Suppressor macrophage treated with lipopolysaccharide for 4 hours (primary cell): ENCODE measurements around the gene ALOX15B.
A peak's percentile ranks its signal among the peaks of the same experiment; 100 is the strongest.
"Not testable (repeated sequence)": the region's sequence is repeated elsewhere in the genome, so short reads cannot be mapped to it uniquely, and the experiment has no call there.

Source experiments
- DNase-seq: peaks from one replicate; pipeline ENCODE4 v3.0.0-alpha.2; 2020

Gene ALOX15B

DNA sequence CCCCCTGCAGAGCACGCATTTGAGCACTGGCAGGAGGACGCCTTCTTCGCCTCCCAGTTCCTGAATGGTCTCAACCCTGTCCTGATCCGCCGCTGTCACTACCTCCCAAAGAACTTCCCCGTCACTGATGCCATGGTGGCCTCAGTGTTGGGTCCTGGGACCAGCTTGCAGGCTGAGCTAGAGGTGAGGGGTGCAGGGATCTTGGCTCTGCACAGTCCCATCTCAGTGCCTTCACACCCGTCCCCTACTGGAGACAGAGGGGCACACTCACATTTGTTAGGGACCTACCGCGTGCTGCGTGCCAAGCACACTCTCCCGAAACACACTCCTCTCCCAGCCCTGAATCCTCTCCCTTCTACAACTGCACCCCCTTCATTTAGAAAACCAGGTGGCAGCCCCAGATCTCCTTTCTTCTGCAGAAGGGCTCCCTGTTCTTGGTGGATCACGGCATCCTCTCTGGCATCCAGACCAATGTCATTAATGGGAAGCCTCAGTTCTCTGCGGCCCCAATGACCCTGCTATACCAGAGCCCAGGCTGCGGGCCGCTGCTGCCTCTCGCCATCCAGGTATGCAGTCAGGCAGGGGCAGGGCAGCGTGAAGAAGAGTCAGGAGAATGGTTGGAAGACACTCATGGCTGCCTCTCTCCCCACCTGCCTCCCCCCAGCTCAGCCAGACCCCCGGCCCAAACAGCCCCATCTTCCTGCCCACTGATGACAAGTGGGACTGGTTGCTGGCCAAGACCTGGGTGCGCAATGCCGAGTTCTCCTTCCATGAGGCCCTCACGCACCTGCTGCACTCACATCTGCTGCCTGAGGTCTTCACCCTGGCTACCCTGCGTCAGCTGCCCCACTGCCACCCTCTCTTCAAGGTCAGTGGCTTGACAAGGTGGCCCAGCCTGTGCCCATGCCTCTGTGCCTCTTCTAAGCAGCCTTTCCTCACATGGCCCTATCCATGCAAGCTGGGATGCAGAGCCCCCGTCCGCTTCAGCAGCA, 6.3 kb downstream of the ALOX15B start:
- no peak for DNase-seq

DNA sequence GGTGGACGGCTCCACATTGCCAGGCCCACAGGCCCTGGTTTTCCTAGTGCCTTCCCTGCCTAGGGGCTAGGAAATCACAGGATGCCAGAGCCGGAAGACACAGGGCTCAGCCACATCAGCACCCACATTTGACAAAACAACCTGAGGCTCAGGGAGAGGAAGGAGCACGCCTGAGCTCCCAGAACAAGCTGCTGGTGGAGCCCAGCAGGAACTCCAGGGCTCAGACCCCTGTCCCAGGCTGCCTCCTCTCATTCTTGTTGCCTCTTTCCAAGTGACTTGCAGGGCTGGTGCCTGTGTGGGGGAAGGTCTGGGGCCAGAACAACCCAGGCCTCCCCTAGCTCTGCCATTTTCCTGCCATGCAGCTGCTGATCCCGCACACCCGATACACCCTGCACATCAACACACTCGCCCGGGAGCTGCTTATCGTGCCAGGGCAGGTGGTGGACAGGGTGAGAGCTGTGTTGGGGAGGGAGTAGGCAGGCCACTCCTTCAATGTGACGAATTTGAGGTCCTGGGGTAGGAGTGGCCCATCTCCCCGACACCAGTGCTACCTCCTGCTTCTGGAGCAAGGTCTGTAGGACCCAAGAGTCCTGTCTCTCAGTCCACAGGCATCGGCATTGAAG, 7.6 kb downstream of the ALOX15B start:
- no peak for DNase-seq

DNA sequence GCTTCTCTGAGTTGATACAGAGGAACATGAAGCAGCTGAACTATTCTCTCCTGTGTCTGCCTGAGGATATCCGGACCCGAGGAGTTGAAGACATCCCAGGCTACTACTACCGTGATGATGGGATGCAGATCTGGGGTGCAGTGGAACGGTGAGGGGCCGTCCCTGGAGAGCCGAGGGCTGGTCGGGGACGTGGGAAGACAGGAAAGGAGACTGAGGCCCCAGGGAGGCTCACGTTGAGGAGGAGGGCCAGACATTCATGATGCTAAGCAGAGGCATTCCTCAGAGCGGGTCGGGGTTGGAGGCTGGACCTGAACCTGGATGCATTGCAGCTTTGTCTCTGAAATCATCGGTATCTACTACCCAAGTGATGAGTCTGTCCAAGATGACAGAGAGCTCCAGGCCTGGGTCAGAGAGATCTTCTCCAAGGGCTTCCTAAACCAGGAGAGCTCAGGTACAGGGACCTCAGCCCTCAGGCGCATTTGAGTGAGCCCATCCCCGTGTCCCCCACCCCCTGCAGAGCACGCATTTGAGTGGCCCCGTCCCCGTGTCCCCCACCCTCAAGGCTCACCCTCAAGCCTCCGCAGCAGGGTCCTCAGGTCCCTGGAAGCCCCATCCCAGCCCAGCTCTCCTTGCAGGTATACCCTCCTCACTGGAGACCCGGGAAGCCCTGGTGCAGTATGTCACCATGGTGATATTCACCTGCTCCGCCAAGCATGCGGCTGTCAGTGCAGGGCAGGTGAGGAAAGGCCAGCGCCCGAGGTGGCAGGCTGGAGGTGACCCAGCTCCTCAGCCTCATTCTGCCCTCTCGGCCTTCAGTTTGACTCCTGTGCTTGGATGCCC, 8.3 kb downstream of the ALOX15B start:
- no peak for DNase-seq

DNA sequence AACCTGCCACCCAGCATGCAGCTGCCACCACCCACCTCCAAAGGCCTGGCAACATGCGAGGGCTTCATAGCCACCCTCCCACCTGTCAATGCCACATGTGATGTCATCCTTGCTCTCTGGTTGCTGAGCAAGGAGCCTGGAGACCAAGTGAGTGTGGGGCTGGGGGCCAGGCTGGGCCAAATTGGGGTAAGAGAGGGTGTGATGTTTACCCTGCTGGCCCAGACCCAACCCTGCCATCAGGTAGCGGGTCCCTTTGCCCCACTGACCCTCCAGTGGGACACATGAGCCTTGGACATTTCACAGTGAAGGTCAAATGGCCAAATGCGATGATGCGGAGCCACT, 8.9 kb downstream of the ALOX15B start:
- DNase-seq: no peak

DNA sequence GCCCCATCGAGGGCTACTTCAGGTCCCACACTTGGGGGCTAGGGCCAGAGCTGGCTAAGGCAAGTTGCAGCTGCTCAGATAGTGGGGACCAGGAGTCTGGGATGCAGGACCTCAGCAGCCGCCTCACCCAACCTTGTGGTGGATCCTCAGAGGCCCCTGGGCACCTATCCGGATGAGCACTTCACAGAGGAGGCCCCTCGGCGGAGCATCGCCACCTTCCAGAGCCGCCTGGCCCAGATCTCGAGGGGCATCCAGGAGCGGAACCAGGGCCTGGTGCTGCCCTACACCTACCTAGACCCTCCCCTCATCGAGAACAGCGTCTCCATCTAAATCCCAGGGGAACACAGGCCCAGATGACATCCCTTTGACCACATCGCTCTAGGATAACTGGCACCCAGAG, 9.4 kb downstream of the ALOX15B start:
- no peak for DNase-seq

DNA sequence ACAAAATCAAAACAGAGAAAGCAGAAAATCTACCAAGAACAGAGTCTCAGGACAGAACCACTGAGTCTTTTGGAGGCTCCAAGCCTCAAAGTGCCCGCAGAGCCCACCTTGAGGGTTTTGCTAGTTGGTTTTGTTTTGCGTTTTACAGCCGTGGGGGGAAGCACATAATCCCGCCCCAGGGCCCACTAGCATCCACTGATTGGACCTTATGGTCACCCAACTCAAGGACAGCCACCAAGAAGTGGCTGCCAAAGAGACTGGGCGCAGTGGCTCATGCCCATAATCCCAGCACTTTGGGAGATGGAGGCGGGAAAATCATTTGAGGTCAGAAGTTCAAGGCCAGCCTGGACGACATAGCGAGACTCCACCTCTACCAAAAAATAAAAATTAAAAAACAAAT, 9.9 kb downstream of the ALOX15B start:
- DNase-seq: no peak

DNA sequence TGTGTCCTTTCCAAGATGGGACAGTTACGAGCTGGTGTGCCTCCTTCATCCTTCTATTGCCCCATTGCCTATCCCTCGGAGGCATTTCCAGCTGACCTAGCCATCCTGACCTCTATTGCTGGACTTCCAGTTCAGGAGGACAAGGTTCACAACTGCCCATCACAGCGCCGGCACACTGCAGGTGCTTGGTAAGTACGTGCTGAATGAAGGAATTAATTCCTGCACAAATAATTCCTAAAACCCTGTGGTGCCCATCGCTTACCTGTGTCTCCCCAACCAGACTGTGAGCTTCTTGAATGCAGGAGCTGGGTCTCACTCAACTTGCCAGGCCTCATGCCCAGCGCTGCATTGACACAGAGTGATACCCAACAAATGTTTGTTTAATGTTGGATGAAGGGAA, 13.0 kb downstream of the ALOX15B start:
- DNase-seq: no peak

DNA sequence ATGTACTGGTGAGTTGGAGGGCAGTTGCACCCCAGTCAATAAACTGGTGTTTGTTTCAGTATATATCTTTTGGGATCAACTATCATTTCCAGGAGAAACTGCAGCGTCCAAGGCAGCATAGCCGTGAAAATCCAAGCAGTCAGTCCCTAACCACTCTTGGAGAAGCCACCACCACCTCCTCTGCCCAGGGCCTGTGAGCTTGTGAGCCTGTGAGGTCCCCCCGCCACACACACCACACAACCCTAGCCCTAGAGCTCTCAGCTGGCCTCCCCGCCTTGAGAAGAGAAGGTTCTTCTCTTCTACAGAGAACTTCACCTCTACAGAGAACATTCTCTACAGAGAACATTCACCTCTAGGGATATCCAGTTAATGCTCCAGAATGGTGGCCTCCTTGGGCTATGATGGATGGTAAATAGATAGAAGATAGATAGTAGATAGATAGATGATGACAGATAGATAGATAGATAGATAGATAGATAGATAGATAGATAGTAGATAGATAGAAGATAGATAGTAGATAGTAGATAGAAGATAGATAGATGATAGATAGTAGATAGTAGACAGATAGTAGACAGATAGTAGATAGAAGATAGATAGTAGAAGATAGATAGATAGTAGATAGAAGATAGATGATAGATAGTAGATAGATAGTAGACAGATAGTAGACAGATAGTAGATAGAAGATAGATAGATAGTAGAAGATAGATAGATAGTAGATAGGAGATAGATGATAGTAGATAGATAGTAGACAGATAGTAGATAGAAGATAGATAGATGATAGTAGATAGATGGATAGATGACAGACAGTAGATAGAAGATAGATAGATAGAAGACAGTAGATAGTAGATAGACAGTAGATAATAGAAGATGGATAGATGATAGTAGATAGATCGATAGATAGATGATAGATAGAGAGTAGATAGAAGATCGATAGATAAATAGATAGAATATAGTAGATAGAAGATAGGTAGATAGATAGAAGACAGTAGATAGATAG, 13.7 kb downstream of the ALOX15B start:
- no peak for DNase-seq

DNA sequence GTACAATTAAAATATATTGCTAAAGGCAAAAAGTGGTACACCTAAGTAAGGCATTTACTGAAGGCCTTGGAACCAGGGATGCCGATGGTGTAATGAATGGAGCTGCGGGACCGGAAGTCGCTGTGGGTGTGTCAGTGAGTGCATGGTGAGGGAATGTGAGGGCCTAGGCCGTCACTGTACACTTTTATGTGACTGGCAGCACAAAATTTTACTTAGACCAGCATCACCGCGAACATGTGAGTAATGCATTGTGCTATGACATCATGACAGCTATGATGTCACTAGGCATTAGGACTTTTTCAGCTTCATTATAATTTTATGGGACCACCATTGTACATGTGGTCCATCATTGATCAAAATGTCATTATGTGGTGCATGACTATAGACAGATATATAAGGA, 14.7 kb downstream of the ALOX15B start:
- DNase-seq: no peak

DNA sequence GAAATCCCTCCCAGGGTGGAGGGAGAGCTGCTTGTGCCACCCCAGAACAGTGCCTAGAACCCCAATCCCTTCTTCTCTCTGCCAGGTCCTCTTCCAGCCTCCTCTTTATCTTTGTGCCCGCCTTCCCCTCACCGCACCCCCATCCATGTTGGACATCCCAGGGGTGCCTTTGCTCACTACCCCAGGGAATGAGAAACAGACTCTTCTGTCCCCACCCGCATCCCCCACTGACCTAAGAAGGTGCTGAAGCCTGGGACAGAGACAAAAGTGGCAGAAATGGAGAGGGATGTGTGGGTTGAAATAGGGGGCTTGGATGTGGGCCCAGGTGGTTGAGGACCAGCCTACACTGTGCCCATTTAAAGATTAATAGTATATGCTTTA, 17.0 kb downstream of the ALOX15B start:
- no peak for DNase-seq

DNA sequence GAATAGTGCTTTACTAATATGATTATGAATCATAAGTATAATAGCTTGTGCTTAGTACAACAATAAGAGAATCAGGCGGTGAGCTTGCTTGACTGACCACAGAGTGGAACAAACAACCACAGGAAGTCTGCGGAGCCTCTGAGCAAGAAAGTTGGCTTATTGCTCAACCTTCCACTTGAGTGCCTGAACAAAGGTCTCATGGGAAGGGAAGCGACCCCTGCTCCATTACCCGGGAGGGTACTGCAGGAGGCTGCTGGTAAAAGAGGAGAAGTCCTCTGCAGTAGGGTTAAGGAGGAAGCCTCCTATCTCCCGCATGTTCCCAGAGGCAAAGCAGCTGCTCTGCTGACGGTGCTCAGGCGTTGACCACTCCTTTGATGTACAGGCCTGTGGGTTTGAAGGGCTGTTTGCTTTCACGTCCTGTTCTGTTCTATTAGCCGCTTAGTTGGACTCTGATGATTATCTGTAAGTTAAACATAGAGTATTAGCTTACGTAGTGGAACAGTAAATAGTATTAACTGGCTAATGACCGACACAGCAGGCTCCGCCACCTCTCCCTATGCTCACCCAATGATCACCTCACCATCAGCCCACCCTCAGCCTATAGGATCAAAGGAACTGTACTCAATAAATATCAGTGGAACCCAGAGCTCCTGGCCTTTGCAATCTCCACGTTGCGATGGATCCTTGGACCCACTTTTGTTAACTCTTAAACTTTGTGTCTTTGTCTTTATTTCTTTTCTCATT, 17.5 kb downstream of the ALOX15B start:
- peak; percentile 92 for DNase-seq

DNA sequence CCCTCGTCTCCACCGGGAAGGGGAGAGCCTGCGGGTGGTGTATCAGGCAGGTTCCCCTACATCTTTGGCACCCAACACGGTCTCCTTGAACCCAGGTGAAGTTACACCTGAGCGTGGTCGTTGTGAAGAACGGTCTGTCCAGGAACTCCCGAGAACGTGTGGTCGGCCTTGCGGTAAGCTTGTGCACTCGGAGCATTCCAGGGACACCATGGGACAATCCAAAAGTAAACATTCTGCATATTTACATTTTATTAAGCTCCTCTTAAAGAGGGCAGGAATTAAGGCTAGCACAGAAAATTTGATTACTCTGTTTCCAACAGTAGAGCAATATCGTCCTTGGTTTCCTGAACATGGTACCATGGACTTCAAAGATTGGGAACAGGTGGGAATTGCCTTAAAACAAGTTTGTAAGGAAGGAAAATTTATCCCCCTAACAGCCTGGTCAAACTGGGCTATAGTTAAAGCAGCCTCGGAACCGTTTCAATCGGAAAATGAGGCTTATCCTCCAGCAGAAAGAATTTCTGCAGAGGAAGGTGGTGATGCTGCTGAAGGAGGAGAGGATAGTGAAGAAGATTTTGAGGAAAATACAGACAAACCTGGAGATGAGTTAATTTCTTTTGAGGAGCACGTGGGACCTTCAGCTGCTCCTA, 18.2 kb downstream of the ALOX15B start:
- DNase-seq: no peak

DNA sequence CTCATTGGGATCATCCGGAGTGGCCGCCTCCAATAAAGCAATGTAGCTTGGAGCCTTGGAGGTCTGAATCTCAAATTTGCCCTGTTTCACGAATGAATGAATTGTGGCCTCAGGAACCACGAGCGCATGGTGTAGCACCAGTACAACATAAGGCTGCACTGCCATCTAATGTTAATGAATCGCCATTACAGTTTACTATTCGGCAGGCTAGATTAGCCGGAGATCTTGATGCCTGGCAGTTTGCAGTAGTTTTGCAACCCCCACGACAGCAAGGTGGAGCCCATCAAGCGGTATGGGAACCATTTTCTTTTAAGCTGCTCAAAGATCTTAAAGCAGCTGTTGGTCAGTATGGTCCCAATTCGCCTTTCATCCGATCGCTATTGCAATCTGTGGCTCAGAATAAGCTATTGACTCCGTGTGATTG, 18.8 kb downstream of the ALOX15B start:
- peak; percentile 89 for DNase-seq

DNA sequence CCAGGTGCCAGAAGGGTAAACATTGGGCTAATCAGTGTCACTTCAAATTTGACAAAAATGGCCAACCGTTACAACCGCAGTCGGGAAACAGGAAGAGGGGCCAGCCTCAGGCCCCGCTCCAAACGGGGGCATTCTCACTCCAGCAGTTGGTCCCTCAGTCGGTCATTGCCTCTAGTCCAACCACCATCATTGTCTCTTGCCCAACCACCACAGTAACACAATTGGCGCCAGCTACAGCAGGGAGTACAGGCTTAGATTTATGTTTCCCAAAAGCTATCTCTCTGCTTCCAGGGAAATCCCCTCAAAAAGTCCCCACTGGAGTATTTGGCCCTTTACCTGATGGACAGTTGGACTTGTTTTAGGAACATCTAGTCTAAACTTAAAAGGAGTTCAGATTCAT, 20.3 kb downstream of the ALOX15B start:
- peak; percentile 17 for DNase-seq

DNA sequence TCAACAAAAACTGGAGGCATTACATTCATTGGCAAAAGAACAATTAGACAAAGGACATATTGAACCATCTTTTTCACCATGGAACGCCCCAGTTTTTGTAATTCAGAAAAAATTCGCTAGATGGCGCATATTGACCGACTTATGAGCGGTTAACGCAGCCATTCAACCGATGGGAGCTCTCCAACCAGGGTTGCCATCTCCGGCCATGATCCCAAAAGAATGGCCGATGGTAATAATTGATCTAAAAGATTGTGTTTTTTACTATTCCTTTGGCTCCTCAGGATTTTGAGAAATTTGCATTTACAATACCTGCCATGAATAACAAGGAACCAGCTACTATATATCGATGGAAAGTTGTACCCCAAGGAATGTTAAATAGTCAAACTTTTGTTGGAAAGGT, 21.4 kb downstream of the ALOX15B start:
- DNase-seq: peak; percentile 92

DNA sequence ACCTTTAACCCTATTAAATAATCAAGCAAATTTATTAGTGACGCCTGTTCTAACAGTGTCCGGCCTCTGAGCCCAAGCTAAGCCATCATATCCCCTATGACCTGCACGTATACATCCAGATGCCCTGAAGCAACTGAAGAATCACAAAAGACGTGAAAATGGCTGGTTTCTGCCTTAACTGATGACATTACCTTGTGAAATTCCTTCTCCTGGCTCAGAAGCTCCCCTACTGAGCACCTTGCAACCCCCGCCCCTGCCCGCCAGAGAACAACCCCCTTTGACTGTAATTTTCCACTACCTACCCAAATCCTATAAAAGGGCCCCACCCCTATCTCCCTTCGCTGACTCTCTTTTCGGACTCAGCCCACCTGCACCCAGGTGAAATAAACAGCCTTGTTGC, 23.0 kb downstream of the ALOX15B start:
- not testable (repeated sequence) for DNase-seq

DNA sequence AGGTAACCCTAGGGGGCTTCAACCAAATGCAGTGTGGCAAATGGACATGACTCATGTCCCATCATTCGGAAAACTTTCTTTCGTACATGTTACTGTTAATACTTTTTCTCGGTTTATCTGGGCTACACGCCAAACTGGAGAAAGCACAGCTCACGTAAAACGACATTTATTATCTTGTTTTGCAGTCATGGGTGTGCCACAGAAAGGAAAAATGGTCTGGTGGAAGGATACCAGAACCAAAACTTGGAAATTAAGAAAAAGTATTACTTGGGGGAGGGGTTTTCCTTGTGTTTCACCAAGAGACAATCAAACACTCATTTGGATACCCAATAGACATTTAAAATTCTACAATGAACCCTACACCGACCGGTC, 23.6 kb downstream of the ALOX15B start:
- no peak for DNase-seq

DNA sequence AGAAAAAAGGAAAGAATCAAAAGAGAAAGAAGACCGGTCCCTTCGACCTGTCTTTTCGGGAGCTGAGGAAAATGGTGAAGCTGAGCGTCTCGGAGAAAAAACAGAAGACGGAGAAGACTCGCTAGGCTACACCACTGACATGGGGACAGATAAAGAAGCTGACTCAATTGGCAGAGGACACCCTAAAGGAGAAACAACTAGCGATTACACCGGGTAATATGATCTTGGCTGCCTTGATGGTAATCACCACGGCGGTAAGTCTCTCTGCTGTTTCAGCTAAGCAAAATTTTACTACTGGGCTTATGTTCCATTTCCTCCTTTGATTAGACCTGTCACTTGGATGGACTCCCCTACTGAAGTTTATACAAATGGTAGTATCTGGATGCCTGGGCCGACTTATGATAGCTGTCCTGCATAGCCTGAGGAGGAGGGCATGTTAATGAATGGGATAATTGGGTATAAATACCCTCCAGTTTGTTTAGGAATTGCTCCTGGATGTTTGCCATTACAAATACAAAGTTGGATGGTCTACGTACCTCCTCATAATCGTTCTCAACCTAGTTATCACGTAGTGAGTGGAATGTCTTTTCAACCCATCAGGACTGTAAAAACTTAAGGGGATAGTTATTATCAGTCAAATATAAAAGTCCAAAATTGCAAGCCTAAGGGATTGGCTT, 24.1 kb downstream of the ALOX15B start:
- DNase-seq: no peak

DNA sequence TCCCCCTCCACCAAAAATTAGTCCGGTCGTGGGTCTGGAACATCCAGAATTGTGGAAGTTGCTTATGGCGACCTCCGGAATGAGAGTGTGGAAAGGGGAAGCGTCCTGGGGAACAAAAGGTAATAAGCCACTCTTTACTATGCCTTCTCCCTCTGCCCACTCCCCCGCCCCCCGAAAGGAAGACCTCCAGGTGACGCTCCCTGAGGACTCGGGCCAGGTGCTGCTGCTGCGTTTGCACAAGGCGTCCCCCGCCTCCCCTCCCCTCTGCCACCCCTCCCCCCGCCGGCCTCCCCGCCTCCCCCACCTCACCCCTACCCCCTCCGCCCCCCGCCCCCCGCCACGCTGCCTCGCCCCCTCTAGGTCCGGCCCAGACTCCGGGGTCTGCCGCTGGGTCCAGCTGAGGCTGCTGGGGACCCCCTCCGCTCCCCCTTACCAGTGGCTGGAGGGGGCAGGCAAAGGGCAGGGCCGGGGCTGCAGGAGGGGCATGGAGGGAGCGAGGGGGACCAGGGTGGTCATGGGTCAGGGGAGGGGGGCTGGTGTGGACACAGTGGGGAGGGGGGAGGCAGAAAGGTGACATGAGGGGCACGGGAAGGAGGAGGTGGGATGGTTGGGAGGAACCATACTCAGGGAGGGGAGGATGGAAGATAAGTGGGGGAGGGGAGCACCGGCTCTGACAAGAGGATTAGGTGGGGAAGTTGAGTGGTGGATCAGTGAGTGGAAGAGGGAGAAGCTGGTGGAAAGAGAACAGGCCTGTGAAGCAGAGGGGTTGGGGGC, 25.1 kb downstream of the ALOX15B start:
- DNase-seq: no peak
